ENCODE data around the gene GULP1.

Gene GULP1

GRCh38 chr2:188309364-188309763, 17.7 kb downstream of the GULP1 start:
- TF ChIP-seq CTCF (IDR thresholded peaks at IDR 0.05; ENCODE audit: low read depth, low read length): no peak
- in situ Hi-C loops (cut with HindIII; ENCODE audit: low sequenced_read_pairs): no loop called here
- no peak for DNase-seq (ENCODE audit: low read depth, low spot score)
- H3K4me3 ChIP-seq (ENCODE audit: low read depth, low read length): no peak overlapping the region

DNA sequence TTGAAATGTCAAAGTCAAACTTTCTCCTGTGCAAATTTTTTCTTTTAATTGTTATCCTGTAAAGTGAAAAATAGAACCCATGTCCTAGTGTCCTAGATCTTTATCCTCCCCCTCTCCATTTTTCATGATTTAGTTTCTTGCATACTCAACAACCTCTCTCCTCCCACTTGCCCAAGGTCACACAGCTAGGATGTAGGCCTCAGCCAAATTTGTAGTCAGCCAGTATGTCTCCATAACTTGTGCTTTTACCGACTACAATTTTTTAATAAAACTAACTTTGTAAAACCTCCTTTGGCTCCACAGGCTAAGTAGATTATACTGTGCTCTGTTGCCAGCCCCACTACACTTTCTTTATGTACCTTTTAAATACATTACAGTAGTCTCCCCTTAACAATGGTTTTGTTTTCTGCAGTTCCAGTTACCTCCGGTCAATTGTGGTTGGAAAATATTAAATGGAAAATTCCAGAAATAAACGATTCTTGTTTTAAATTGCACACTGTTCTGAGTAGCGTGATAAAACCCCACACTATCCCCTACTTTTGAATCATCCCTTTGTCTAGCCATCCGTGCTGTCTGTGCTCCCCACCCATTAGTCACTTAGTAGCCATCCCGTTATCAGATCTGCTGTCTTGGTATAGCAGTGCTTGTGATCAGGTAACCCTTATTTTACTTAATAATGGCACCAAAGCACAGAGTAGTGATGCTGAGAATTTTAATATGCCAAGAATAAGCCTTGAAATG, 22.8 kb downstream of the GULP1 start:
- no peak for DNase-seq (ENCODE audit: low read depth, low spot score)
- no peak overlapping the region for H3K4me3 ChIP-seq (ENCODE audit: low read depth, low read length)
- TF ChIP-seq CTCF (IDR thresholded peaks at IDR 0.05; ENCODE audit: low read depth, low read length): no peak
- in situ Hi-C loops (cut with HindIII; ENCODE audit: low sequenced_read_pairs): no loop called here

DNA sequence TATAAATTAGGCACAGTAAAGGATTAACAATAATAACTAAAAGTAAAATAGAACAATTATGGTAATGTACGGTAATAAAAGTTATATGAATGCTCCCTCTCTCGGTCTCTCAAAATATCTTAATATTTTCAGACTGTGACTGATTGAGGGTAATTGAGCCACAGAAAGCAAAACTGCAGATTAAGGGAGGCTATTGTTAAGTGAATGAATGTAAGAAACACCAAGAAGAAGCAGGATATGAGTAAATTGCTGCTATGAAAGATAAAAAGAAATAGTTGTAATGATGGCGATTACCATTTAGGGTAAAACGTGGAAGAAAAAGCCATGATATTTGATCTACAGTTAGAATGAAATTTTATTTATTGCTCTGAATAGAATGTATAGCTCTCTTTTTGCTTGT, 24.1 kb downstream of the GULP1 start:
- in situ Hi-C loops (cut with HindIII; ENCODE audit: low sequenced_read_pairs): no loop called here
- no peak for TF ChIP-seq CTCF (IDR thresholded peaks at IDR 0.05; ENCODE audit: low read depth, low read length)
- no peak overlapping the region for H3K4me3 ChIP-seq (ENCODE audit: low read depth, low read length)
- no peak for DNase-seq (ENCODE audit: low read depth, low spot score)

DNA sequence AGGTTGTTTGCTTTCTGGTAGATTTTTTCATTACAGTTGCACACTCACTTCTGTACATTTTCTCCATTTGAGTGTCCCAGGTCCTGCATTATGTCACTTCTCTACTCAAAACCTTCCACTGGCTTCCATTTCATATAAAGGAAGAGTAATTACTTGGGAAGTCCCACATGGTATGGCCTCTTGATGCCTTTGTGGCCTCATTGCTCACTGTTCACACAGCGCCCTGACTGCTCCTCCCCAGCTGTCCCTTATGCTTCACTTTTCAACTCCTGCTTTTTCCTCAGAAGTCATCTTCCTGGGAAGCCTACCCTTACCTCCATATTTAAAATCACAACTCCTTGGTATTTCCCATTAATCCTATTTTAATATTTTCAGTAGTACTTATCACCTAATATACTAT, 24.7 kb downstream of the GULP1 start:
- no peak for TF ChIP-seq CTCF (IDR thresholded peaks at IDR 0.05; ENCODE audit: low read depth, low read length)
- H3K4me3 ChIP-seq (ENCODE audit: low read depth, low read length): no peak overlapping the region
- DNase-seq (ENCODE audit: low read depth, low spot score): no peak
- in situ Hi-C loops (cut with HindIII; ENCODE audit: low sequenced_read_pairs): no loop called here

GRCh38 chr2:188316791-188317423, 25.2 kb downstream of the GULP1 start:
- no peak for DNase-seq (ENCODE audit: low read depth, low spot score)
- in situ Hi-C loops (cut with HindIII; ENCODE audit: low sequenced_read_pairs): no loop called here
- TF ChIP-seq CTCF (IDR thresholded peaks at IDR 0.05; ENCODE audit: low read depth, low read length): no peak
- no peak overlapping the region for H3K4me3 ChIP-seq (ENCODE audit: low read depth, low read length)

- in situ Hi-C loops (cut with HindIII; ENCODE audit: low sequenced_read_pairs): no loop called here
- TF ChIP-seq CTCF (IDR thresholded peaks at IDR 0.05; ENCODE audit: low read depth, low read length): no peak
- peak; percentile 39 for DNase-seq (ENCODE audit: low read depth, low spot score)
- H3K4me3 ChIP-seq (ENCODE audit: low read depth, low read length): no peak overlapping the region
Measured at GRCh38 chr2:188318161-188318749, 26.6 kb downstream of the GULP1 start.
